Measurements from ENCODE around the gene SLC17A3. TPM values are rescaled to one million over a fixed set of nuclear protein-coding genes. Genes with fewer than 3 reads are reported as not detected.

SLC17A3 gene
- total RNA-seq, 1 experiment from 2014 or later, result not detected

- Histone ChIP-seq H3K27me3 (ENCODE audit: control insufficient read depth, insufficient read depth, low read length) (peaks cover 7% of the 10 kb centered on the region; the same call in 1 of the 2 replicates), H3K4me1 (ENCODE audit: control insufficient read depth, insufficient read depth, low read length) (no peaks in the 10 kb centered on the region), H3K4me3 (ENCODE audit: low read depth in 2 of 2, low read length in 2 of 2) (no peak overlapping the region), H3K36me3 (ENCODE audit: control insufficient read depth, insufficient read depth, low read length) (no peaks in the 10 kb centered on the region), H3K27ac (ENCODE audit: low read length) (no peak overlapping the region), H3K9me3 (ENCODE audit: control insufficient read depth, insufficient read depth, low read depth, low read length) (no peaks in the 10 kb centered on the region)
- BruUV-seq (replicated peaks), result no TSS peak
- TF ChIP-seq TCF7L2 (IDR thresholded peaks at IDR 0.05; ENCODE audit: low read depth, low read length), result no peak
- TF ChIP-seq REST (IDR thresholded peaks at IDR 0.05; ENCODE audit: insufficient read depth in 1 of 2, low read depth in 2 of 2, low read length in 1 of 2), result no peak
- no peak for TF ChIP-seq POLR2AphosphoS5 (IDR thresholded peaks at IDR 0.05; ENCODE audit: low read depth, low read length)
- TF ChIP-seq, protein P1, sequence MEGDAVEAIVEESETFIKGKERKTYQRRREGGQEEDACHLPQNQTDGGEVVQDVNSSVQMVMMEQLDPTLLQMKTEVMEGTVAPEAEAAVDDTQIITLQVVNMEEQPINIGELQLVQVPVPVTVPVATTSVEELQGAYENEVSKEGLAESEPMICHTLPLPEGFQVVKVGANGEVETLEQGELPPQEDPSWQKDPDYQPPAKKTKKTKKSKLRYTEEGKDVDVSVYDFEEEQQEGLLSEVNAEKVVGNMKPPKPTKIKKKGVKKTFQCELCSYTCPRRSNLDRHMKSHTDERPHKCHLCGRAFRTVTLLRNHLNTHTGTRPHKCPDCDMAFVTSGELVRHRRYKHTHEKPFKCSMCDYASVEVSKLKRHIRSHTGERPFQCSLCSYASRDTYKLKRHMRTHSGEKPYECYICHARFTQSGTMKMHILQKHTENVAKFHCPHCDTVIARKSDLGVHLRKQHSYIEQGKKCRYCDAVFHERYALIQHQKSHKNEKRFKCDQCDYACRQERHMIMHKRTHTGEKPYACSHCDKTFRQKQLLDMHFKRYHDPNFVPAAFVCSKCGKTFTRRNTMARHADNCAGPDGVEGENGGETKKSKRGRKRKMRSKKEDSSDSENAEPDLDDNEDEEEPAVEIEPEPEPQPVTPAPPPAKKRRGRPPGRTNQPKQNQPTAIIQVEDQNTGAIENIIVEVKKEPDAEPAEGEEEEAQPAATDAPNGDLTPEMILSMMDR (IDR thresholded peaks at IDR 0.05), result no peak
- no peak for TF ChIP-seq SIN3A (IDR thresholded peaks at IDR 0.05; ENCODE audit: borderline replicate concordance, insufficient read depth, low read depth, low read length)
- intact Hi-C loops (cut with micrococcal nuclease; ENCODE audit: unreplicated experiment), result no loop called here
- POLR2A ChIA-PET, result no interaction called here
- in situ Hi-C loops (cut with HindIII; ENCODE audit: low pct_unique_long_range_greater_than_20kb, low sequenced_read_pairs), result no loop called here
- DNase-seq (ENCODE audit: low read depth, low spot score) (no peak), ATAC-seq (no peak)
- CTCF ChIA-PET, result no interaction called here
Observed at GRCh38 chr6:25830458-25830857, 43.6 kb downstream of the SLC17A3 start.

DNA sequence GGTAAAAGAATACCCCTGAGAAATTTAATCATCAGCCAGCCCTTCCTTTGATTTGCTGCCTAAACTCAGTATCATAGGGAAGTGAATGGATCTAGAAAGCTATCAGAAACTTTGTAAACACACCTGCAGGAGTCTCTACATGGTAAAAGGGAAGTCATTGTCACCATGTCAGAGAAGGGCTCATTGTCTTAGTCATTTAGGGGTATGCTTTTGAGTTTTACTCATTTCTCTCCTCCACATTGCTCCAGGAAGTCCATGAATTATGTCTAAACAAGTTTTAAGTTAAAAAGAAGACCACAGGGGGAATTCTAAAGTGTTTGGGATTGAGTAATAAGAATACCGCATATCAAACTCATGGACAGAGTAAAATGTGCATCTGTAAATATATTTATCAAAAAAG, 44.7 kb downstream of the SLC17A3 start:
- in situ Hi-C loops (cut with HindIII; ENCODE audit: low pct_unique_long_range_greater_than_20kb, low sequenced_read_pairs), result no loop called here
- Histone ChIP-seq H3K4me1 (ENCODE audit: control insufficient read depth, insufficient read depth, low read length) (no peaks in the 10 kb centered on the region), H3K27me3 (ENCODE audit: control insufficient read depth, insufficient read depth, low read length) (peaks cover 3% of the 10 kb centered on the region; the same call in 1 of the 2 replicates), H3K4me3 (ENCODE audit: low read depth in 2 of 2, low read length in 2 of 2) (no peak overlapping the region), H3K27ac (ENCODE audit: low read length) (no peak overlapping the region), H3K36me3 (ENCODE audit: control insufficient read depth, insufficient read depth, low read length) (no peaks in the 10 kb centered on the region; the same call in 1 of the 2 replicates), H3K9me3 (ENCODE audit: control insufficient read depth, insufficient read depth, low read depth, low read length) (no peaks in the 10 kb centered on the region)
- ChIA-PET POLR2A (no interaction called here), CTCF (no interaction called here)
- no peak for ATAC-seq
- BruUV-seq (replicated peaks), result no TSS peak
- no peak for DNase-seq (ENCODE audit: low read depth, low spot score)
- intact Hi-C loops (cut with micrococcal nuclease; ENCODE audit: unreplicated experiment), result no loop called here
- no peak for TF ChIP-seq REST (IDR thresholded peaks at IDR 0.05; ENCODE audit: insufficient read depth in 1 of 2, low read depth in 2 of 2, low read length in 1 of 2)
- TF ChIP-seq TCF7L2 (IDR thresholded peaks at IDR 0.05; ENCODE audit: low read depth, low read length), result no peak
- no peak for TF ChIP-seq SIN3A (IDR thresholded peaks at IDR 0.05; ENCODE audit: borderline replicate concordance, insufficient read depth, low read depth, low read length)
- TF ChIP-seq POLR2AphosphoS5 (IDR thresholded peaks at IDR 0.05; ENCODE audit: low read depth, low read length), result no peak
